HepG2 (cell line): ENCODE data around the gene LRRN4CL. TPM values are rescaled to one million over a fixed set of nuclear protein-coding genes. Genes with fewer than 3 reads are reported as not detected.

Experiments
- FOXM1 ChIP-seq: sonication (generic); formaldehyde crosslinking; IDR thresholded peaks from 2 replicates; pipeline ENCODE4 v1.5.0; 2020; ENCODE audit warnings: missing genetic modification reagents
- LRRFIP1 ChIP-seq: sonication (generic); formaldehyde crosslinking; conservative IDR thresholded peaks from 2 replicates; pipeline ENCODE4 v1.4.0; 2020; ENCODE audit warnings: missing genetic modification reagents
- NFKBIZ ChIP-seq: IDR thresholded peaks from 2 replicates; pipeline ENCODE4 v1.6.1; 2018; ENCODE audit warnings: missing genetic modification reagents, missing compliant biosample characterization
- POGK ChIP-seq: sonication (generic); formaldehyde crosslinking; conservative IDR thresholded peaks from 2 replicates; pipeline ENCODE4 v1.8.0; 2022; ENCODE audit warnings: mild to moderate bottlenecking, moderate library complexity, missing genetic modification reagents
- SOX13 ChIP-seq, 3 experiments: fragments of 450-650 bp in 1 of 3; sonication (generic) in 1 of 3; formaldehyde crosslinking in 1 of 3; IDR thresholded peaks in 2 of 3; conservative IDR thresholded peaks in 1 of 3; 2 replicates each; pipeline versions ENCODE4 v1.5.0 to v1.6.1; 2016 to 2020; ENCODE audit warnings: antibody characterized with exemption in 1 of 3, mild to moderate bottlenecking in 1 of 3, missing compliant biosample characterization in 1 of 3, missing genetic modification reagents in 1 of 3, moderate library complexity in 1 of 3
- ZBED4 ChIP-seq: sonication (generic); formaldehyde crosslinking; IDR thresholded peaks from 2 replicates; pipeline ENCODE4 v1.4.0; 2020; ENCODE audit warnings: missing genetic modification reagents, borderline replicate concordance
- ZNF567 ChIP-seq: sonication (generic); formaldehyde crosslinking; IDR thresholded peaks from 2 replicates; pipeline ENCODE4 v1.8.1; 2023; ENCODE audit warnings: mild to moderate bottlenecking, missing genetic modification reagents, borderline replicate concordance
- ZSCAN9 ChIP-seq: IDR thresholded peaks from 2 replicates; pipeline ENCODE4 v1.6.1; 2016; ENCODE audit warnings: borderline replicate concordance
- polyA plus RNA-seq, 8 experiments: library from polyadenylated mRNA; depleted of rRNA in 3 of 8; stranded (reverse) in 7 of 8; unstranded in 1 of 8; fragments of >200 nt; fragmentation: Illumina TruSeq in 4 of 8; extraction: Trizol in 4 of 8; gene quantifications; 2 replicates each; pipeline versions ENCODE4 v1.2.1 to v1.2.3, GENCODE V29; 2011 to 2016; ENCODE audit warnings: low read depth in 4 of 8, missing spikeins in 1 of 8, mixed read lengths in 1 of 8; ENCODE audit not compliant: insufficient read depth in 1 of 8
- total RNA-seq, 5 experiments: library from RNA; depleted of rRNA; stranded (reverse); fragments of >200 nt; fragmentation: Illumina TruSeq; extraction: Trizol; gene quantifications; 2 replicates each; pipeline ENCODE4 v1.2.3, GENCODE V29; 2016; ENCODE audit warnings: low read depth in 1 of 5
- TF ChIP-seq, protein P1 (sequence below), 2 experiments: sonication (generic) in 1 of 2; formaldehyde crosslinking in 1 of 2; IDR thresholded peaks; 2 replicates each; pipeline versions ENCODE4 v1.5.1 to v1.6.1; 2011 to 2020; ENCODE audit warnings: borderline replicate concordance in 1 of 2, low read depth in 1 of 2, low read length in 1 of 2, mild to moderate bottlenecking in 1 of 2, missing genetic modification reagents in 1 of 2, moderate library complexity in 1 of 2
- TF ChIP-seq, protein P2 (sequence below): conservative IDR thresholded peaks from 2 replicates; pipeline ENCODE4 v1.6.1; 2018; ENCODE audit warnings: missing genetic modification reagents

The LRRN4CL gene
- total and polyA plus RNA-seq, 2 of the 13 experiments (the other 11 are each of a cell fraction or from before 2014, with no cell fraction given): 0.11 TPM; not detected in 1

- TF ChIP-seq, protein P1, sequence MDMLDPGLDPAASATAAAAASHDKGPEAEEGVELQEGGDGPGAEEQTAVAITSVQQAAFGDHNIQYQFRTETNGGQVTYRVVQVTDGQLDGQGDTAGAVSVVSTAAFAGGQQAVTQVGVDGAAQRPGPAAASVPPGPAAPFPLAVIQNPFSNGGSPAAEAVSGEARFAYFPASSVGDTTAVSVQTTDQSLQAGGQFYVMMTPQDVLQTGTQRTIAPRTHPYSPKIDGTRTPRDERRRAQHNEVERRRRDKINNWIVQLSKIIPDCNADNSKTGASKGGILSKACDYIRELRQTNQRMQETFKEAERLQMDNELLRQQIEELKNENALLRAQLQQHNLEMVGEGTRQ (IDR thresholded peaks at IDR 0.05; ENCODE audit: low read depth, low read length): no peak
- TF ChIP-seq, protein P1 (CRISPR knock-in tag; IDR thresholded peaks at IDR 0.05; ENCODE audit: borderline replicate concordance): no peak
- no peak; the same call in 1 of the 2 replicates for TF ChIP-seq POGK (CRISPR knock-in tag)
- no peak; the same call in 1 of the 2 replicates for TF ChIP-seq ZSCAN9 (CRISPR knock-in tag)
- no peak for TF ChIP-seq ZBED4
- no peak for TF ChIP-seq ZNF567 (CRISPR knock-in tag)
- TF ChIP-seq, protein P2, sequence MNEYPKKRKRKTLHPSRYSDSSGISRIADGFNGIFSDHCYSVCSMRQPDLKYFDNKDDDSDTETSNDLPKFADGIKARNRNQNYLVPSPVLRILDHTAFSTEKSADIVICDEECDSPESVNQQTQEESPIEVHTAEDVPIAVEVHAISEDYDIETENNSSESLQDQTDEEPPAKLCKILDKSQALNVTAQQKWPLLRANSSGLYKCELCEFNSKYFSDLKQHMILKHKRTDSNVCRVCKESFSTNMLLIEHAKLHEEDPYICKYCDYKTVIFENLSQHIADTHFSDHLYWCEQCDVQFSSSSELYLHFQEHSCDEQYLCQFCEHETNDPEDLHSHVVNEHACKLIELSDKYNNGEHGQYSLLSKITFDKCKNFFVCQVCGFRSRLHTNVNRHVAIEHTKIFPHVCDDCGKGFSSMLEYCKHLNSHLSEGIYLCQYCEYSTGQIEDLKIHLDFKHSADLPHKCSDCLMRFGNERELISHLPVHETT (CRISPR knock-in tag): no peak
- TF ChIP-seq SOX13 (IDR thresholded peaks at IDR 0.05): no peak
- TF ChIP-seq SOX13 (CRISPR knock-in tag; conservative IDR thresholded peaks at IDR 0.05 in 1 of 2, IDR thresholded peaks at IDR 0.05 in 1 of 2): no peak
- no peak for TF ChIP-seq FOXM1 (CRISPR knock-in tag)
- no peak for TF ChIP-seq NFKBIZ (CRISPR knock-in tag)
- TF ChIP-seq LRRFIP1: no peak
These were observed 43.1 kb downstream of the LRRN4CL start, which contains the start of gene GANAB (continued) for GRCh38 chr11:62645946-62646824.
